Spleen (tissue), 7 donors: ENCODE data around the gene GABRA5.

ENCODE experiments used
- CTCF ChIP-seq, 11 experiments: fragments of 200-600 bp in 7 of 11; fragments of 450-650 bp in 4 of 11; sonication (generic) in 4 of 11; IDR thresholded peaks in 8 of 11; conservative IDR thresholded peaks in 3 of 11; 1 replicate in 7 of 11; 2 replicates in 4 of 11; pipeline versions ENCODE4 v1.4.0 to v1.8.0; 2016 to 2021; ENCODE audit warnings: antibody characterized with exemption in 11 of 11, inconsistent platforms in 4 of 11, mild to moderate bottlenecking in 1 of 11
- POLR2A ChIP-seq, 3 donors: fragments of 450-650 bp; IDR thresholded peaks; one replicate each; pipeline ENCODE4 v1.5.1; 2017; ENCODE audit warnings: antibody characterized with exemption in 3 of 3, mild to moderate bottlenecking in 1 of 3
- POLR2AphosphoS5 ChIP-seq, 3 donors: sonication (generic); formaldehyde crosslinking; IDR thresholded peaks; one replicate each; pipeline ENCODE4 v1.5.1; 2017; ENCODE audit warnings: antibody characterized with exemption in 3 of 3
- donor health status: DM: no; HTN: no; CAD: no; lungs with moderate emphysema.
- donor health status: DM: no; HTN: no; CAD: no.
- donor health status: DM: no; HTN: no; CAD: no.

- TF ChIP-seq POLR2AphosphoS5 (IDR thresholded peaks at IDR 0.05) (no peak), CTCF (IDR thresholded peaks at IDR 0.05 in 8 of 11, conservative IDR thresholded peaks at IDR 0.05 in 3 of 11) (no peak), POLR2A (IDR thresholded peaks at IDR 0.05) (no peak)
Measured at GRCh38 chr15:26926081-26926480, 59.2 kb downstream of the GABRA5 start.
